H9 (cell line): ENCODE results near the gene ZBED5. TPM values are rescaled to one million over a fixed set of nuclear protein-coding genes. Genes with fewer than 3 reads are reported as not detected.

Source experiments
- DNase-seq: peaks from one replicate; pipeline ENCODE4 v3.0.0-alpha.2; 2017
- H2AFZ ChIP-seq: one replicate; pipeline ENCODE4 v1.6.1; 2013; ENCODE audit warnings: mild to moderate bottlenecking, low read length, control low read depth, moderate library complexity
- H2AK5ac ChIP-seq: 2 replicates; pipeline ENCODE4 v1.6.1; 2013; ENCODE audit warnings: low read length, control low read depth, mixed read lengths; ENCODE audit not compliant: insufficient read length
- H2BK120ac ChIP-seq: one replicate; pipeline ENCODE4 v1.6.1; 2013; ENCODE audit warnings: low read depth, mild to moderate bottlenecking, low read length, control low read depth, inconsistent platforms; ENCODE audit not compliant: poor library complexity, severe bottlenecking
- H2BK12ac ChIP-seq: 2 replicates; pipeline ENCODE4 v1.6.1; 2013; ENCODE audit warnings: low read length, control low read depth, mixed read lengths, low read depth; ENCODE audit not compliant: insufficient read length
- H2BK15ac ChIP-seq: 2 replicates; pipeline ENCODE4 v1.6.1; 2013; ENCODE audit warnings: low read depth, low read length, control low read depth
- H2BK20ac ChIP-seq: one replicate; pipeline ENCODE4 v1.6.1; 2013; ENCODE audit warnings: low read depth, mild to moderate bottlenecking, low read length, control low read depth, inconsistent platforms; ENCODE audit not compliant: poor library complexity, severe bottlenecking
- H2BK5ac ChIP-seq: 2 replicates; pipeline ENCODE4 v1.6.1; 2013; ENCODE audit warnings: low read length, control low read depth, mixed read lengths; ENCODE audit not compliant: insufficient read length
- H3K14ac ChIP-seq: 2 replicates; pipeline ENCODE4 v1.6.1; 2013; ENCODE audit warnings: low read length, control low read depth; ENCODE audit not compliant: insufficient read depth
- H3K18ac ChIP-seq: 2 replicates; pipeline ENCODE4 v1.6.1; 2013; ENCODE audit warnings: low read depth, mild to moderate bottlenecking, mixed read lengths, low read length, control low read depth; ENCODE audit not compliant: insufficient read length
- H3K23ac ChIP-seq: 2 replicates; pipeline ENCODE4 v1.6.1; 2013; ENCODE audit warnings: low read length, control low read depth, mixed read lengths, low read depth; ENCODE audit not compliant: insufficient read length
- H3K23me2 ChIP-seq: 2 replicates; pipeline ENCODE4 v1.6.1; 2013; ENCODE audit warnings: low read depth, mild to moderate bottlenecking, mixed read lengths, low read length, control low read depth; ENCODE audit not compliant: insufficient read length, poor library complexity, severe bottlenecking
- H3K27ac ChIP-seq: 2 replicates; pipeline ENCODE4 v1.5.1; 2013; ENCODE audit warnings: low read length, control low read depth, mixed read lengths, low read depth; ENCODE audit not compliant: insufficient read length
- H3K27me3 ChIP-seq: 2 replicates; pipeline ENCODE4 v1.6.1; 2013; ENCODE audit warnings: low read length, control low read depth, inconsistent platforms; ENCODE audit not compliant: insufficient read depth
- H3K4ac ChIP-seq: 2 replicates; pipeline ENCODE4 v1.6.1; 2013; ENCODE audit warnings: low read depth, mild to moderate bottlenecking, control low read depth, inconsistent platforms, low read length, moderate library complexity
- H3K4me1 ChIP-seq: 2 replicates; pipeline ENCODE4 v1.6.1; 2013; ENCODE audit warnings: low read length, control low read depth, inconsistent platforms; ENCODE audit not compliant: insufficient read depth
- H3K4me2 ChIP-seq: 2 replicates; pipeline ENCODE4 v1.6.1; 2013; ENCODE audit warnings: low read length, control low read depth, mixed read lengths; ENCODE audit not compliant: insufficient read length, insufficient read depth
- H3K56ac ChIP-seq: 2 replicates; pipeline ENCODE4 v1.6.1; 2013; ENCODE audit warnings: low read depth, mild to moderate bottlenecking, mixed read lengths, low read length, control low read depth; ENCODE audit not compliant: insufficient read length
- H3K79me1 ChIP-seq: 2 replicates; pipeline ENCODE4 v1.6.1; 2013; ENCODE audit warnings: low read depth, mild to moderate bottlenecking, moderate library complexity, low read length, control low read depth, inconsistent platforms; ENCODE audit not compliant: insufficient read depth, poor library complexity, severe bottlenecking
- H3K79me2 ChIP-seq: 2 replicates; pipeline ENCODE4 v1.6.1; 2013; ENCODE audit warnings: low read length, control low read depth, inconsistent platforms; ENCODE audit not compliant: insufficient read depth
- H3K9ac ChIP-seq: 2 replicates; pipeline ENCODE4 v1.6.1; 2013; ENCODE audit warnings: low read length, control low read depth, mixed read lengths; ENCODE audit not compliant: insufficient read length; ENCODE audit errors: extremely low read depth
- H3K9me3 ChIP-seq: one replicate; pipeline ENCODE4 v1.6.1; 2013; ENCODE audit warnings: low read depth, low read length, inconsistent platforms; ENCODE audit not compliant: control insufficient read depth
- H3T11ph ChIP-seq: one replicate; pipeline ENCODE4 v1.6.1; 2013; ENCODE audit warnings: mild to moderate bottlenecking, low read length, control low read depth, inconsistent platforms
- H4K20me1 ChIP-seq: one replicate; pipeline ENCODE4 v1.6.1; 2013; ENCODE audit not compliant: control insufficient read depth, insufficient read length, insufficient read depth
- H4K5ac ChIP-seq: 2 replicates; pipeline ENCODE4 v1.6.1; 2013; ENCODE audit warnings: low read depth, mild to moderate bottlenecking, mixed read lengths, low read length, control low read depth; ENCODE audit not compliant: insufficient read length
- H4K8ac ChIP-seq: replicated peaks from 2 replicates; pipeline ENCODE4 v1.6.1; 2013; ENCODE audit warnings: low read length, control low read depth, mixed read lengths, low read depth; ENCODE audit not compliant: insufficient read length
- H4K91ac ChIP-seq: 2 replicates; pipeline ENCODE4 v1.6.1; 2013; ENCODE audit warnings: low read depth, mild to moderate bottlenecking, moderate library complexity, mixed read lengths, low read length, control low read depth; ENCODE audit not compliant: insufficient read length
- H3K27ac Mint-ChIP-seq, 3 experiments: 2 replicates in 2 of 3; 3 replicates in 1 of 3; pipeline ENCODE4 v1.8.0; 2020 to 2021; ENCODE audit warnings: mixed read lengths in 3 of 3, mild to moderate bottlenecking in 1 of 3, moderate library complexity in 1 of 3
- H3K27me3 Mint-ChIP-seq: 2 replicates; pipeline ENCODE4 v1.8.0; 2021; ENCODE audit warnings: low read depth, mild to moderate bottlenecking, moderate library complexity, mixed read lengths
- H3K36me3 Mint-ChIP-seq, 3 experiments: 2 replicates in 2 of 3; 3 replicates in 1 of 3; pipeline ENCODE4 v1.8.0; 2020 to 2021; ENCODE audit warnings: low read depth in 3 of 3, mixed read lengths in 3 of 3; ENCODE audit not compliant: insufficient read depth in 1 of 3
- H3K4me1 Mint-ChIP-seq, 2 experiments: 2 replicates each; pipeline ENCODE4 v1.8.0; 2020; ENCODE audit warnings: mixed read lengths in 2 of 2
- H3K4me3 Mint-ChIP-seq, 2 experiments: 2 replicates in 1 of 2; 3 replicates in 1 of 2; pipeline ENCODE4 v1.8.0; 2020 to 2021; ENCODE audit warnings: mild to moderate bottlenecking in 2 of 2, mixed read lengths in 2 of 2, moderate library complexity in 1 of 2
- H3K9me3 Mint-ChIP-seq, 2 experiments: 2 replicates in 1 of 2; 3 replicates in 1 of 2; pipeline ENCODE4 v1.8.0; 2020; ENCODE audit warnings: mild to moderate bottlenecking in 2 of 2, mixed read lengths in 2 of 2, moderate library complexity in 1 of 2
- CTCF ChIP-seq: fragments of 200-600 bp; sonication (generic); conservative IDR thresholded peaks from 3 replicates; pipeline ENCODE4 v1.8.0; 2021; ENCODE audit warnings: antibody characterized with exemption, mild to moderate bottlenecking
- WGBS: extraction: QIAGEN DNeasy Blood & Tissue Kit; methylation state at CpG from one replicate; pipeline ENCODE4 v1.1.7; 2013; ENCODE audit warnings: missing lambda C conversion rate, low lambda C conversion rate, mixed read lengths; ENCODE audit not compliant: insufficient read length; ENCODE audit errors: extremely low coverage; 5-methylcytosine and 5-hydroxymethylcytosine counted together
- total RNA-seq: library from RNA; stranded (reverse); gene quantifications from 2 replicates; pipeline ENCODE4 v1.2.1, GENCODE V29; 2021

Gene ZBED5
- total RNA-seq, 1 experiment from 2014 or later = 65.8 TPM

GRCh38 chr11:10899121-10899830, 41.4 kb upstream of the ZBED5 start:
- H3K27ac ChIP-seq = no peak overlapping the region
- H2BK12ac ChIP-seq = no peak overlapping the region
- no peak overlapping the region for H3K56ac ChIP-seq
- H2BK120ac ChIP-seq = no peak overlapping the region
- no peak overlapping the region for H2BK20ac ChIP-seq
- no peaks in the 10 kb centered on the region for H3K9me3 ChIP-seq
- no peak overlapping the region for H3K4me2 ChIP-seq
- no peak overlapping the region for H4K91ac ChIP-seq
- no peak overlapping the region for H3K9ac ChIP-seq
- no peak overlapping the region for H2BK15ac ChIP-seq
- no peak overlapping the region for H3K18ac ChIP-seq
- H2AFZ ChIP-seq = no peak overlapping the region
- H3K23ac ChIP-seq = no peak overlapping the region
- no peaks in the 10 kb centered on the region for H3K79me1 ChIP-seq
- H2AK5ac ChIP-seq = no peak overlapping the region
- H2BK5ac ChIP-seq = no peak overlapping the region
- Mint-ChIP-seq H3K9me3 (no peaks in the 10 kb centered on the region), H3K27ac (no peak overlapping the region), H3K4me1 (peaks cover 3% of the 10 kb centered on the region in 2 experiments; a peak in 1 of 4 replicates), H3K4me3 (no peak overlapping the region), H3K27me3 (no peaks in the 10 kb centered on the region), H3K36me3 (no peaks in the 10 kb centered on the region)
- WGBS = no CpG with 5 or more reads among the region's 7 CpGs
- no peak overlapping the region for H3K4ac ChIP-seq
- no peak for DNase-seq
- H4K5ac ChIP-seq = no peak overlapping the region
- H3K14ac ChIP-seq = no peak overlapping the region; the same call in 1 of the 2 replicates
- TF ChIP-seq CTCF = no peak
- H4K20me1 ChIP-seq = no peaks in the 10 kb centered on the region
- H3K27me3 ChIP-seq = no peaks in the 10 kb centered on the region
- no peak overlapping the region for H3T11ph ChIP-seq
- H3K79me2 ChIP-seq = no peaks in the 10 kb centered on the region
- no peak overlapping the region for H4K8ac ChIP-seq
- H3K23me2 ChIP-seq = no peaks in the 10 kb centered on the region
- no peaks in the 10 kb centered on the region; the same call in 1 of the 2 replicates for H3K4me1 ChIP-seq
